ENCODE measurements around the gene SMAP1.
A peak's percentile ranks its signal among the peaks of the same experiment; 100 is the strongest.

SMAP1 gene

DNA sequence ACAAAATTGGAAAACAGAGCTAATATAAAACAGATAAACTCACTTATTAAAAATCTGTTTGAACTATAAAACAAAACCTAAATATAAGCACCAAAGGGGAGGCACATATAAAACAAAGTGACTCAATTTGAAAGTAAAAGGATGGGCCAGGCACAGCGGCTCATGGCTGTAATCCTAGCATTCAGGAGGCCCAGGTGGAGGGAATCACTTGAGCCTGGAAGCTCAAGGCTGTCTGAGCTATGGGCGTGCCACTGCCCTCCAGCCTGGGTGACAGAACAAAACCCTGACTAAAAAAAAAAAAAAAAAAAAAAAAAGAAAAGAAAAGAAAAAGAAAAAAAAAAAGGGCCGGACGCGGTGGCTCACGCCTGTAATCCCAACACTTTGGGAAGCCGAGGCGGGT is 31.1 kb upstream of the SMAP1 start:
- Histone ChIP-seq H3K4me1 (ENCODE audit: control insufficient read depth, insufficient read depth, low read length) (no peaks in the 10 kb centered on the region), H3K4me3 (ENCODE audit: low read depth, low read length) (no peak overlapping the region), H3K36me3 (ENCODE audit: control insufficient read depth in 2 of 2, insufficient read depth in 1 of 2, low read length in 2 of 2) (no peaks in the 10 kb centered on the region), H3K27ac (ENCODE audit: extremely low read depth, low read depth, low read length) (no peak overlapping the region), H3K9me3 (ENCODE audit: control insufficient read depth, insufficient read depth, low read depth, low read length) (no peaks in the 10 kb centered on the region)
- CTCF ChIA-PET = no interaction called here
- no peak for TF ChIP-seq ZBTB1 (tag by site-specific recombination; IDR thresholded peaks at IDR 0.05)
- TF ChIP-seq, protein P1, sequence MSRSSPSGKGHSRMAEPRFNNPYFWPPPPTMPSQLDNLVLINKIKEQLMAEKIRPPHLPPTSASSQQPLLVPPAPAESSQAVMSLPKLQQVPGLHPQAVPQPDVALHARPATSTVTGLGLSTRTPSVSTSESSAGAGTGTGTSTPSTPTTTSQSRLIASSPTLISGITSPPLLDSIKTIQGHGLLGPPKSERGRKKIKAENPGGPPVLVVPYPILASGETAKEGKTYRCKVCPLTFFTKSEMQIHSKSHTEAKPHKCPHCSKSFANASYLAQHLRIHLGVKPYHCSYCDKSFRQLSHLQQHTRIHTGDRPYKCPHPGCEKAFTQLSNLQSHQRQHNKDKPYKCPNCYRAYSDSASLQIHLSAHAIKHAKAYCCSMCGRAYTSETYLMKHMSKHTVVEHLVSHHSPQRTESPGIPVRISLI (tag by site-specific recombination; IDR thresholded peaks at IDR 0.05) = 0 out of 2 replicates have a peak, but pooled peaks have one; percentile 15
- POLR2A ChIA-PET = interaction anchor here (0.6 kb wide), 1 partner anchor 9 kb away, joined by 7 read pairs; no protein-coding TSS in a partner anchor

DNA sequence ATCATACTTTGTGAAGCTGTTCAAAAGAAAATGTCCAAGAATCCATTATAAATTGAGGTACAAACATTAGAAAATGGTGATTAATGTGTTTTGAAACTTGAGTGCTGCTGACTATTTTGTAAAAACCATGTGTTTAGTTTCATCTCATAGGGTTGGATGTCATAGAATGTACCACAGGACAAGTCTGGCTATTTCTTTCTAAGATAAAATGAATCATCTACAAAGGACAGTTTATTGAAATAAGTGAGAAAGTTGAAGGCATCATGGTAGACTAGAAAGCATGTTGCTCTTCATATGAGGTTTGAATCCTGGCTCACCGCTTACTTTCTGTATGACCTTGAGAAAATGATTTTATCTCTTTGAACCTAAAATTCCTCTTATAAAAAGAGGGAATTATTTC is 29.2 kb upstream of the SMAP1 start:
- no peak overlapping the region for H3K4me3 ChIP-seq (ENCODE audit: low read depth, low read length)
- POLR2A ChIA-PET = no interaction called here
- TF ChIP-seq ZNF274 (IDR thresholded peaks at IDR 0.05; ENCODE audit: low read length) = no peak
- TF ChIP-seq ZNF274 (tag by site-specific recombination; IDR thresholded peaks at IDR 0.05; ENCODE audit: borderline replicate concordance) = no peak
- no peak for TF ChIP-seq ZBTB17 (tag by site-specific recombination; IDR thresholded peaks at IDR 0.05)
- TF ChIP-seq ZNF707 (tag by site-specific recombination; IDR thresholded peaks at IDR 0.05) = no peak
- TF ChIP-seq, protein P2, sequence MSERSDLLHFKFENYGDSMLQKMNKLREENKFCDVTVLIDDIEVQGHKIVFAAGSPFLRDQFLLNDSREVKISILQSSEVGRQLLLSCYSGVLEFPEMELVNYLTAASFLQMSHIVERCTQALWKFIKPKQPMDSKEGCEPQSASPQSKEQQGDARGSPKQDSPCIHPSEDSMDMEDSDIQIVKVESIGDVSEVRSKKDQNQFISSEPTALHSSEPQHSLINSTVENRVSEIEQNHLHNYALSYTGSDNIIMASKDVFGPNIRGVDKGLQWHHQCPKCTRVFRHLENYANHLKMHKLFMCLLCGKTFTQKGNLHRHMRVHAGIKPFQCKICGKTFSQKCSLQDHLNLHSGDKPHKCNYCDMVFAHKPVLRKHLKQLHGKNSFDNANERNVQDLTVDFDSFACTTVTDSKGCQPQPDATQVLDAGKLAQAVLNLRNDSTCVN (tag by site-specific recombination; optimal IDR thresholded peaks at IDR 0.05) = no peak
- TF ChIP-seq ZNF433 (tag by site-specific recombination; IDR thresholded peaks at IDR 0.05; ENCODE audit: low read depth) = no peak
- TF ChIP-seq, protein P3, sequence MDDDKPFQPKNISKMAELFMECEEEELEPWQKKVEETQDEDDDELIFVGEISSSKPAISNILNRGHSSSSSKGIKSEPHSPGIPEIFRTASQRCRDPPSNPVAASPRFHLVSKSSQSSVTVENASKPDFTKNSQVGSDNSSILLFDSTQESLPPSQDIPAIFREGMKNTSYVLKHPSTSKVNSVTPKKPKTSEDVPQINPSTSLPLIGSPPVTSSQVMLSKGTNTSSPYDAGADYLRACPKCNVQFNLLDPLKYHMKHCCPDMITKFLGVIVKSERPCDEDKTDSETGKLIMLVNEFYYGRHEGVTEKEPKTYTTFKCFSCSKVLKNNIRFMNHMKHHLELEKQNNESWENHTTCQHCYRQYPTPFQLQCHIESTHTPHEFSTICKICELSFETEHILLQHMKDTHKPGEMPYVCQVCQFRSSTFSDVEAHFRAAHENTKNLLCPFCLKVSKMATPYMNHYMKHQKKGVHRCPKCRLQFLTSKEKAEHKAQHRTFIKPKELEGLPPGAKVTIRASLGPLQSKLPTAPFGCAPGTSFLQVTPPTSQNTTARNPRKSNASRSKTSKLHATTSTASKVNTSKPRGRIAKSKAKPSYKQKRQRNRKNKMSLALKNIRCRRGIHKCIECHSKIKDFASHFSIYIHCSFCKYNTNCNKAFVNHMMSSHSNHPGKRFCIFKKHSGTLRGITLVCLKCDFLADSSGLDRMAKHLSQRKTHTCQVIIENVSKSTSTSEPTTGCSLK (tag by site-specific recombination; IDR thresholded peaks at IDR 0.05) = no peak
- no peak for TF ChIP-seq KLF16 (tag by site-specific recombination; IDR thresholded peaks at IDR 0.05)
- TF ChIP-seq ZNF133 (tag by site-specific recombination; IDR thresholded peaks at IDR 0.05) = no peak
- no peaks in the 10 kb centered on the region for H3K36me3 ChIP-seq (ENCODE audit: control insufficient read depth in 2 of 2, insufficient read depth in 1 of 2, low read length in 2 of 2)
- no peaks in the 10 kb centered on the region for H3K4me1 ChIP-seq (ENCODE audit: control insufficient read depth, insufficient read depth, low read length)
- CTCF ChIA-PET = interaction anchor here (0.6 kb wide), 1 partner anchor 10 kb away, joined by 3 read pairs; no protein-coding TSS in a partner anchor
- no peak overlapping the region for H3K27ac ChIP-seq (ENCODE audit: extremely low read depth, low read depth, low read length)
- H3K9me3 ChIP-seq (ENCODE audit: control insufficient read depth, insufficient read depth, low read depth, low read length) = no peaks in the 10 kb centered on the region

DNA sequence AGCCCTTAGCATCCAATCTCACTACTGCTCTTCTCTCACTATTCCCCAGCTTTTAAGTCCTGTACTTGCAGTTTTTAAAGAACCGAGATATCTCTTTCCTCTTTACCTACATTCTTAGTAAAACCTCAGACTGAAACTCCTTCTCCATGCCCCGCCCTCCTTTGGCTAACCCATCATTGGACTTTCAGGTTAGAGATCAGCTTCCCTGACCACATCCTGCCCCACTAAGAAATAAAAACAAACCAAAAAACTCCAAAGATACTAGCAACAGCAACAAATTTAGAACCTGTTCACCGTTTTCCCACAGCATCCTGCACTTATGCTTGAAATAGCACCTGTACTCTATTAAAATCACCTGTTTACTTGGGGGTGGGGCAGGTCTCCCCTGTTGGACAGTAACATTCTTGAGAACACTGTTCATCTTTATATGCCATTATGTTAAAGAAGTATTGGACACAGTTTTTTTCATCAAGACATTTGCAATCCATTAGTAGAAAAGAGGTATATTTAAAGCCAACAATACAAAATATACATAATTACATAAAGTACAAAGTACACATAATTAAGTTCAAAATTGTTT is 16.3 kb upstream of the SMAP1 start:
- Histone ChIP-seq H3K36me3 (ENCODE audit: control insufficient read depth in 2 of 2, insufficient read depth in 1 of 2, low read length in 2 of 2) (no peaks in the 10 kb centered on the region), H3K4me1 (ENCODE audit: control insufficient read depth, insufficient read depth, low read length) (no peaks in the 10 kb centered on the region), H3K9me3 (ENCODE audit: control insufficient read depth, insufficient read depth, low read depth, low read length) (no peaks in the 10 kb centered on the region), H3K4me3 (ENCODE audit: low read depth, low read length) (no peak overlapping the region), H3K27ac (ENCODE audit: extremely low read depth, low read depth, low read length) (no peak overlapping the region)
- ChIA-PET CTCF (interaction anchor here (0.8 kb wide), 1 partner anchor 35 kb away, joined by 3 read pairs; no protein-coding TSS in a partner anchor), POLR2A (no interaction called here)
- TF ChIP-seq ZNF473 (tag by site-specific recombination; IDR thresholded peaks at IDR 0.05) (no peak), ZNF501 (tag by site-specific recombination; IDR thresholded peaks at IDR 0.05) (no peak), ZNF155 (tag by site-specific recombination; IDR thresholded peaks at IDR 0.05) (no peak), IKZF3 (tag by site-specific recombination; IDR thresholded peaks at IDR 0.05) (no peak), RBAK (tag by site-specific recombination; IDR thresholded peaks at IDR 0.05) (no peak), SP3 (tag by site-specific recombination; IDR thresholded peaks at IDR 0.05) (no peak), ZNF146 (tag by site-specific recombination; IDR thresholded peaks at IDR 0.05) (no peak), ZFP41 (tag by site-specific recombination; IDR thresholded peaks at IDR 0.05; ENCODE audit: borderline replicate concordance) (no peak), ZNF184 (tag by site-specific recombination; IDR thresholded peaks at IDR 0.05) (no peak), HOXD13 (CRISPR knock-in tag; IDR thresholded peaks at IDR 0.05; ENCODE audit: borderline replicate concordance) (no peak), SCRT1 (tag by site-specific recombination; IDR thresholded peaks at IDR 0.05; ENCODE audit: borderline replicate concordance) (no peak), ZNF664 (tag by site-specific recombination; IDR thresholded peaks at IDR 0.05) (no peak)
- TF ChIP-seq, protein P4, sequence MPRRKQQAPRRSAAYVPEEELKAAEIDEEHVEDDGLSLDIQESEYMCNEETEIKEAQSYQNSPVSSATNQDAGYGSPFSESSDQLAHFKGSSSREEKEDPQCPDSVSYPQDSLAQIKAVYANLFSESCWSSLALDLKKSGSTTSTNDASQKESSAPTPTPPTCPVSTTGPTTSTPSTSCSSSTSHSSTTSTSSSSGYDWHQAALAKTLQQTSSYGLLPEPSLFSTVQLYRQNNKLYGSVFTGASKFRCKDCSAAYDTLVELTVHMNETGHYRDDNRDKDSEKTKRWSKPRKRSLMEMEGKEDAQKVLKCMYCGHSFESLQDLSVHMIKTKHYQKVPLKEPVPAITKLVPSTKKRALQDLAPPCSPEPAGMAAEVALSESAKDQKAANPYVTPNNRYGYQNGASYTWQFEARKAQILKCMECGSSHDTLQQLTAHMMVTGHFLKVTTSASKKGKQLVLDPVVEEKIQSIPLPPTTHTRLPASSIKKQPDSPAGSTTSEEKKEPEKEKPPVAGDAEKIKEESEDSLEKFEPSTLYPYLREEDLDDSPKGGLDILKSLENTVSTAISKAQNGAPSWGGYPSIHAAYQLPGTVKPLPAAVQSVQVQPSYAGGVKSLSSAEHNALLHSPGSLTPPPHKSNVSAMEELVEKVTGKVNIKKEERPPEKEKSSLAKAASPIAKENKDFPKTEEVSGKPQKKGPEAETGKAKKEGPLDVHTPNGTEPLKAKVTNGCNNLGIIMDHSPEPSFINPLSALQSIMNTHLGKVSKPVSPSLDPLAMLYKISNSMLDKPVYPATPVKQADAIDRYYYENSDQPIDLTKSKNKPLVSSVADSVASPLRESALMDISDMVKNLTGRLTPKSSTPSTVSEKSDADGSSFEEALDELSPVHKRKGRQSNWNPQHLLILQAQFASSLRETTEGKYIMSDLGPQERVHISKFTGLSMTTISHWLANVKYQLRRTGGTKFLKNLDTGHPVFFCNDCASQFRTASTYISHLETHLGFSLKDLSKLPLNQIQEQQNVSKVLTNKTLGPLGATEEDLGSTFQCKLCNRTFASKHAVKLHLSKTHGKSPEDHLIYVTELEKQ (tag by site-specific recombination; IDR thresholded peaks at IDR 0.05; ENCODE audit: borderline replicate concordance) = no peak
